SK-N-SH (cell line): ENCODE measurements around the gene NFIX.

Experiments used
- EP300 ChIP-seq, 2 experiments: IDR thresholded peaks; 2 replicates each; pipeline versions ENCODE4 v1.4.0 to v1.6.1; 2012; ENCODE audit warnings: borderline replicate concordance in 1 of 2, low read depth in 1 of 2, low read length in 1 of 2
- EZH2phosphoT487 ChIP-seq: fragments of 200-600 bp; sonication (generic); IDR thresholded peaks from 2 replicates; pipeline ENCODE4 v1.6.1; 2017; ENCODE audit warnings: low read depth, mixed run types, mild to moderate bottlenecking, antibody characterized with exemption, moderate library complexity, borderline replicate concordance
- FOXM1 ChIP-seq: IDR thresholded peaks from 2 replicates; pipeline ENCODE4 v1.4.0; 2012; ENCODE audit warnings: low read depth, mild to moderate bottlenecking
- JUND ChIP-seq: IDR thresholded peaks from 2 replicates; pipeline ENCODE4 v1.4.0; 2012
- RAD21 ChIP-seq: IDR thresholded peaks from 2 replicates; pipeline ENCODE4 v1.6.1; 2012; ENCODE audit warnings: mild to moderate bottlenecking, low read length
- RCOR1 ChIP-seq: fragments of 150-350 bp; IDR thresholded peaks from 2 replicates; pipeline ENCODE4 v1.6.1; 2017; ENCODE audit warnings: antibody characterized with exemption, low read length
- TEAD4 ChIP-seq: IDR thresholded peaks from 2 replicates; pipeline ENCODE4 v1.4.0; 2012; ENCODE audit warnings: mild to moderate bottlenecking, borderline replicate concordance; ENCODE audit not compliant: insufficient read depth
- YY1 ChIP-seq: IDR thresholded peaks from 2 replicates; pipeline ENCODE4 v1.4.0; 2012; ENCODE audit warnings: low read depth, mild to moderate bottlenecking
- TF ChIP-seq, protein P1 (sequence below): fragments of 200-600 bp; sonication (generic); IDR thresholded peaks from 2 replicates; pipeline ENCODE4 v1.6.1; 2017; ENCODE audit warnings: antibody characterized with exemption, mild to moderate bottlenecking, moderate library complexity
- TF ChIP-seq, protein P2 (sequence below): fragments of 150-350 bp; IDR thresholded peaks from 2 replicates; pipeline ENCODE4 v1.6.1; 2017; ENCODE audit warnings: antibody characterized with exemption, low read length, low read depth, borderline replicate concordance
- TF ChIP-seq, protein P3 (sequence below): IDR thresholded peaks from 2 replicates; pipeline ENCODE4 v1.4.0; 2012; ENCODE audit warnings: low read depth, borderline replicate concordance
- TF ChIP-seq, protein P4 (sequence below): IDR thresholded peaks from 2 replicates; pipeline ENCODE4 v1.4.0; 2012; ENCODE audit warnings: low read depth

DNA sequence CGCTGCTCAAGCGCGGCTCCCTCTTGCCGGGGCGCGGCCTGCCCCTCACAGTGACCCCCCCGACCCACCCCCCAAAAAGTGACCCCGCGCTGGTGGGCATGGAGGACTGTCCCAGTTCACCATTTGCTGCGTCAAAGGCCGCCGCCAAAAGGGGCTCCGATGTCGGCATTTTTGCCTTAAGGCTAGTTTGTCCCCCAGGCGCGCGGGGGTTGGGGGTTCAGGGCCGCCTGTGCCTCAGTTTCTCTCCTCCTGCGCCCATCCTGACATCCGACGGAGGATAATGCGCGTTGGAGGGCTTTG, 17.1 kb downstream of the NFIX start:
- TF ChIP-seq, protein P1, sequence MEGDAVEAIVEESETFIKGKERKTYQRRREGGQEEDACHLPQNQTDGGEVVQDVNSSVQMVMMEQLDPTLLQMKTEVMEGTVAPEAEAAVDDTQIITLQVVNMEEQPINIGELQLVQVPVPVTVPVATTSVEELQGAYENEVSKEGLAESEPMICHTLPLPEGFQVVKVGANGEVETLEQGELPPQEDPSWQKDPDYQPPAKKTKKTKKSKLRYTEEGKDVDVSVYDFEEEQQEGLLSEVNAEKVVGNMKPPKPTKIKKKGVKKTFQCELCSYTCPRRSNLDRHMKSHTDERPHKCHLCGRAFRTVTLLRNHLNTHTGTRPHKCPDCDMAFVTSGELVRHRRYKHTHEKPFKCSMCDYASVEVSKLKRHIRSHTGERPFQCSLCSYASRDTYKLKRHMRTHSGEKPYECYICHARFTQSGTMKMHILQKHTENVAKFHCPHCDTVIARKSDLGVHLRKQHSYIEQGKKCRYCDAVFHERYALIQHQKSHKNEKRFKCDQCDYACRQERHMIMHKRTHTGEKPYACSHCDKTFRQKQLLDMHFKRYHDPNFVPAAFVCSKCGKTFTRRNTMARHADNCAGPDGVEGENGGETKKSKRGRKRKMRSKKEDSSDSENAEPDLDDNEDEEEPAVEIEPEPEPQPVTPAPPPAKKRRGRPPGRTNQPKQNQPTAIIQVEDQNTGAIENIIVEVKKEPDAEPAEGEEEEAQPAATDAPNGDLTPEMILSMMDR: no peak
- TF ChIP-seq YY1: no peak
- no peak for TF ChIP-seq EZH2phosphoT487
- TF ChIP-seq RAD21: no peak
- TF ChIP-seq, protein P2, sequence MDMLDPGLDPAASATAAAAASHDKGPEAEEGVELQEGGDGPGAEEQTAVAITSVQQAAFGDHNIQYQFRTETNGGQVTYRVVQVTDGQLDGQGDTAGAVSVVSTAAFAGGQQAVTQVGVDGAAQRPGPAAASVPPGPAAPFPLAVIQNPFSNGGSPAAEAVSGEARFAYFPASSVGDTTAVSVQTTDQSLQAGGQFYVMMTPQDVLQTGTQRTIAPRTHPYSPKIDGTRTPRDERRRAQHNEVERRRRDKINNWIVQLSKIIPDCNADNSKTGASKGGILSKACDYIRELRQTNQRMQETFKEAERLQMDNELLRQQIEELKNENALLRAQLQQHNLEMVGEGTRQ: no peak
- TF ChIP-seq, protein P3, sequence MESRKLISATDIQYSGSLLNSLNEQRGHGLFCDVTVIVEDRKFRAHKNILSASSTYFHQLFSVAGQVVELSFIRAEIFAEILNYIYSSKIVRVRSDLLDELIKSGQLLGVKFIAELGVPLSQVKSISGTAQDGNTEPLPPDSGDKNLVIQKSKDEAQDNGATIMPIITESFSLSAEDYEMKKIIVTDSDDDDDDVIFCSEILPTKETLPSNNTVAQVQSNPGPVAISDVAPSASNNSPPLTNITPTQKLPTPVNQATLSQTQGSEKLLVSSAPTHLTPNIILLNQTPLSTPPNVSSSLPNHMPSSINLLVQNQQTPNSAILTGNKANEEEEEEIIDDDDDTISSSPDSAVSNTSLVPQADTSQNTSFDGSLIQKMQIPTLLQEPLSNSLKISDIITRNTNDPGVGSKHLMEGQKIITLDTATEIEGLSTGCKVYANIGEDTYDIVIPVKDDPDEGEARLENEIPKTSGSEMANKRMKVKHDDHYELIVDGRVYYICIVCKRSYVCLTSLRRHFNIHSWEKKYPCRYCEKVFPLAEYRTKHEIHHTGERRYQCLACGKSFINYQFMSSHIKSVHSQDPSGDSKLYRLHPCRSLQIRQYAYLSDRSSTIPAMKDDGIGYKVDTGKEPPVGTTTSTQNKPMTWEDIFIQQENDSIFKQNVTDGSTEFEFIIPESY: no peak
- TF ChIP-seq EP300 (IDR thresholded peaks at IDR 0.05; ENCODE audit: borderline replicate concordance in 1 of 2, low read depth in 1 of 2, low read length in 1 of 2): no peak
- TF ChIP-seq JUND: no peak
- TF ChIP-seq TEAD4: no peak
- TF ChIP-seq, protein P4, sequence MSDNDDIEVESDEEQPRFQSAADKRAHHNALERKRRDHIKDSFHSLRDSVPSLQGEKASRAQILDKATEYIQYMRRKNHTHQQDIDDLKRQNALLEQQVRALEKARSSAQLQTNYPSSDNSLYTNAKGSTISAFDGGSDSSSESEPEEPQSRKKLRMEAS: no peak
- TF ChIP-seq RCOR1: no peak
- no peak for TF ChIP-seq FOXM1
